DMS53 treated with DMSO at 0.1 percent for 48 hours (cell line): ENCODE data around the gene MAP2K2.

Experiments used
- DNase-seq: peaks from one replicate; lab custom pipeline; 2025; ENCODE audit not compliant: unreplicated experiment; lab: John Stamatoyannopoulos, UW

The MAP2K2 gene

GRCh38 chr19:4045597-4046361, 78.1 kb downstream of the MAP2K2 start:
- DNase-seq, result no peak

GRCh38 chr19:4044990-4045465, 78.9 kb downstream of the MAP2K2 start:
- DNase-seq, result no peak

- no peak for DNase-seq
Measured at GRCh38 chr19:4043966-4044715, 79.8 kb downstream of the MAP2K2 start.

GRCh38 chr19:4043401-4043800, 80.5 kb downstream of the MAP2K2 start:
- no peak for DNase-seq

GRCh38 chr19:4042731-4043082, 81.2 kb downstream of the MAP2K2 start:
- no peak for DNase-seq

- no peak for DNase-seq
Measured at GRCh38 chr19:4042064-4042730, 81.7 kb downstream of the MAP2K2 start.
